ENCODE data around the gene PPIG.
A peak's percentile ranks its signal among the peaks of the same experiment; 100 is the strongest.
"Not testable (repeated sequence)": the region's sequence is repeated elsewhere in the genome, so short reads cannot be mapped to it uniquely, and the experiment has no call there.

The PPIG gene

DNA sequence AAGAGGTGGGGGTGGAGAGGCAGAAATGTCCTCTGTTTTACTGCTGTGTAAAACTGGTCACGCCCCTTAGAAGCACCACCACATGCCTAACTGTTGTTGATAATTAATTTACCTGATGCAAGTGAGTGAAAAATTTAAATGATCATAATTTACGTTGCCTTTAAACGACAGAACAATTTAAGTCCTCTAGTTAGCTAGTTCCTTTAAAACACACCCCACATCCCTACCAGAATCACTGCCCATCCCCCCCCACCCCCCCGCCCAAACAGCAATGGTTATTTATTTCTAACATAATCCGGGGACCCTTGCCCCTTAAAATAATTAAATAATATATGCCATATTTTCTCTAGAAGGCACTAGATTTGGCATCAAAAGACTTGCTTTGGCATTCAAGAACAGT, 633 bp upstream of the PPIG start:
- Histone ChIP-seq H3K27ac (ENCODE audit: low read depth in 2 of 2, low read length in 2 of 2) (peak overlapping the region in 1 of 2 donors; percentile 99), H3K27me3 (ENCODE audit: control insufficient read depth in 2 of 2, insufficient read depth in 2 of 2, low read length in 2 of 2) (no peaks in the 10 kb centered on the region), H3K4me3 (ENCODE audit: low read length in 2 of 2) (peak overlapping the region; percentile 97 to 99), H3K9ac (ENCODE audit: low read depth in 1 of 2, low read length in 2 of 2) (no peak overlapping the region), H3K4me1 (ENCODE audit: control insufficient read depth in 2 of 2, insufficient read depth in 2 of 2, low read length in 2 of 2) (peaks cover 10% of the 10 kb centered on the region in 2 donors), H3K36me3 (ENCODE audit: control insufficient read depth in 2 of 2, insufficient read depth in 2 of 2, low read length in 2 of 2) (no peaks in the 10 kb centered on the region), H3K9me3 (ENCODE audit: control insufficient read depth in 2 of 2, low read length in 2 of 2) (no peaks in the 10 kb centered on the region)

GRCh38 chr2:169585673-169586072, 1.5 kb downstream of the PPIG start:
- H3K9me3 ChIP-seq (ENCODE audit: control insufficient read depth in 2 of 2, low read length in 2 of 2), result no peaks in the 10 kb centered on the region
- H3K4me3 ChIP-seq (ENCODE audit: low read length in 2 of 2), result peak overlapping the region; percentile 97 to 99
- H3K36me3 ChIP-seq (ENCODE audit: control insufficient read depth in 2 of 2, insufficient read depth in 2 of 2, low read length in 2 of 2), result no peaks in the 10 kb centered on the region
- H3K4me1 ChIP-seq (ENCODE audit: control insufficient read depth in 2 of 2, insufficient read depth in 2 of 2, low read length in 2 of 2), result peaks cover 10% of the 10 kb centered on the region in 2 donors
- H3K27ac ChIP-seq (ENCODE audit: low read depth in 2 of 2, low read length in 2 of 2), result no peak overlapping the region
- peak overlapping the region; percentile 35 to 50 for H3K9ac ChIP-seq (ENCODE audit: low read depth in 1 of 2, low read length in 2 of 2)
- no peaks in the 10 kb centered on the region for H3K27me3 ChIP-seq (ENCODE audit: control insufficient read depth in 2 of 2, insufficient read depth in 2 of 2, low read length in 2 of 2)

DNA sequence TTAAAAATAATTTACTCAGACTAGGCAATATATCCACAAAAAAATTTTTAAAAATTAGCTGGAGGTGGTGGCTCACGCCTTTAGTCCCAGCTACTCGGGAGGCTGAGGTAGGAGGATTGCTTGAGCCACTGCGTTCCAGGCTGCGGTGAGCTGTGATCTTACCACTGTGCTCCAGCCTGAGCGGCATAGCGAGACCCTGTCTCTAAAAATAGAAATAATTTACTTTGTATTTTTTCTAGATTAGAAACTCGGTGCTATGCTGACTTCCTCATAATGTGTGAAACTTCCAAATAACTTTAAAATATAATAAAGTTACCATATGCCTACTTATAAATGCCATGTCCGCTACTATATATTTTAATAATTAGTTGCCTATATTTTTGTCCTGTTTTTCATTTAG, 6.7 kb downstream of the PPIG start:
- H3K27ac ChIP-seq (ENCODE audit: low read depth in 2 of 2, low read length in 2 of 2), result no peak overlapping the region
- H3K4me3 ChIP-seq (ENCODE audit: low read length in 2 of 2), result no peak overlapping the region
- H3K9ac ChIP-seq (ENCODE audit: low read depth in 1 of 2, low read length in 2 of 2), result no peak overlapping the region
- H3K9me3 ChIP-seq (ENCODE audit: control insufficient read depth in 2 of 2, low read length in 2 of 2), result no peaks in the 10 kb centered on the region
- H3K27me3 ChIP-seq (ENCODE audit: control insufficient read depth in 2 of 2, insufficient read depth in 2 of 2, low read length in 2 of 2), result no peaks in the 10 kb centered on the region
- no peaks in the 10 kb centered on the region for H3K36me3 ChIP-seq (ENCODE audit: control insufficient read depth in 2 of 2, insufficient read depth in 2 of 2, low read length in 2 of 2)
- peaks cover 5 to 8% of the 10 kb centered on the region in 2 donors for H3K4me1 ChIP-seq (ENCODE audit: control insufficient read depth in 2 of 2, insufficient read depth in 2 of 2, low read length in 2 of 2)

- H3K9me3 ChIP-seq (ENCODE audit: control insufficient read depth in 2 of 2, low read length in 2 of 2); H3K9ac ChIP-seq (ENCODE audit: low read depth in 1 of 2, low read length in 2 of 2); H3K36me3 ChIP-seq (ENCODE audit: control insufficient read depth in 2 of 2, insufficient read depth in 2 of 2, low read length in 2 of 2): not testable (repeated sequence)
Measured at GRCh38 chr2:169596546-169596945, 12.4 kb downstream of the PPIG start.

DNA sequence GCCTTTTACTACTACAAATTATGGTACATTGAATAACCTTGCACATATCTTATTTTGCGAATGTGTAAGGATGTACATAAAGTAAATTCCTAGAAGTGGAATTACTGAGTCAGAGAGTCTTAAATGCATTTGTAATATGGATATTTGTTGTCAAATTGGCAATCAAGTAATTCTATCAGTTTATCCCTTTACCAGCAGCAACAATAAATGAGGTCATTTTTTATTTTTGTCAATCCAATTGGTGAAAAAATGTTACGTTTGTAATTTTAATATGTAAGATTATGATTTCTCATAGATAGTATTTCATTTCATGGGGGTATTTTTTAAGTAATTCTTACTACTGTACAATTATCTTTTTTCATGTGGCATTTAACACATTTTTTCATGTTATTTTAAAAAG, 14.8 kb downstream of the PPIG start:
- H3K4me3 ChIP-seq (ENCODE audit: low read length in 2 of 2), result no peak overlapping the region
- no peaks in the 10 kb centered on the region for H3K27me3 ChIP-seq (ENCODE audit: control insufficient read depth in 2 of 2, insufficient read depth in 2 of 2, low read length in 2 of 2)
- H3K27ac ChIP-seq (ENCODE audit: low read depth in 2 of 2, low read length in 2 of 2), result no peak overlapping the region

More at GRCh38 chr2:169596546-169596945, 12.4 kb downstream of the PPIG start:
- H3K4me3 ChIP-seq (ENCODE audit: low read length in 2 of 2); H3K4me1 ChIP-seq (ENCODE audit: control insufficient read depth in 2 of 2, insufficient read depth in 2 of 2, low read length in 2 of 2); H3K27me3 ChIP-seq (ENCODE audit: control insufficient read depth in 2 of 2, insufficient read depth in 2 of 2, low read length in 2 of 2); H3K27ac ChIP-seq (ENCODE audit: low read depth in 2 of 2, low read length in 2 of 2): not testable (repeated sequence)

DNA sequence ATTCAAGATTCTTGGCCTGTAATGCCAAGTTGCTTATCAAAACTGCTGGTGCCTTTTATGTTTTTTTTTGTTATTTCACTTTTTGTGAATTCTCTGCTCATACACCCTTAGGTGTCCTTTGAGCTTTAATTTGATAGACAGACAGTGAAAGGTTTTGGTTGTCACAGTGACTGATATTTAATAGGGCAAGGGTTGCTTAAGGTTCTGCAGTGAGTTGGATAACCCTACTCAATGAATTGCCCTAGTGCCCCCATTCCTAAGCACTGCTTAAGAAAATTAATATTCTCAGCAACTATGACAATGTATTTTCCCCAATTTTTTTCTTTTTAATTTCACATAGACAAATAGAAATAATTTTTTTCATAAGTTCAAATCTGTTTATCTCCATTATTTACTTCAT, 15.4 kb downstream of the PPIG start:
- H3K4me3 ChIP-seq (ENCODE audit: low read length in 2 of 2), result no peak overlapping the region
- no peaks in the 10 kb centered on the region for H3K27me3 ChIP-seq (ENCODE audit: control insufficient read depth in 2 of 2, insufficient read depth in 2 of 2, low read length in 2 of 2)
- H3K27ac ChIP-seq (ENCODE audit: low read depth in 2 of 2, low read length in 2 of 2), result no peak overlapping the region
- H3K36me3 ChIP-seq (ENCODE audit: control insufficient read depth in 2 of 2, insufficient read depth in 2 of 2, low read length in 2 of 2), result peaks cover 0 to 5% of the 10 kb centered on the region in 2 donors
- H3K9ac ChIP-seq (ENCODE audit: low read depth in 1 of 2, low read length in 2 of 2), result no peak overlapping the region
- no peaks in the 10 kb centered on the region for H3K9me3 ChIP-seq (ENCODE audit: control insufficient read depth in 2 of 2, low read length in 2 of 2)
- H3K4me1 ChIP-seq (ENCODE audit: control insufficient read depth in 2 of 2, insufficient read depth in 2 of 2, low read length in 2 of 2), result no peaks in the 10 kb centered on the region

More for the DNA sequence above, 14.8 kb downstream of the PPIG start:
- Histone ChIP-seq H3K4me1 (ENCODE audit: control insufficient read depth in 2 of 2, insufficient read depth in 2 of 2, low read length in 2 of 2) (no peaks in the 10 kb centered on the region), H3K9me3 (ENCODE audit: control insufficient read depth in 2 of 2, low read length in 2 of 2) (no peaks in the 10 kb centered on the region), H3K36me3 (ENCODE audit: control insufficient read depth in 2 of 2, insufficient read depth in 2 of 2, low read length in 2 of 2) (peaks cover 0 to under 1% of the 10 kb centered on the region in 2 donors), H3K9ac (ENCODE audit: low read depth in 1 of 2, low read length in 2 of 2) (no peak overlapping the region)

- peaks cover 46 to 59% of the 10 kb centered on the region in 2 donors for H3K36me3 ChIP-seq (ENCODE audit: control insufficient read depth in 2 of 2, insufficient read depth in 2 of 2, low read length in 2 of 2)
- H3K27me3 ChIP-seq (ENCODE audit: control insufficient read depth in 2 of 2, insufficient read depth in 2 of 2, low read length in 2 of 2), result no peaks in the 10 kb centered on the region
- no peaks in the 10 kb centered on the region for H3K4me1 ChIP-seq (ENCODE audit: control insufficient read depth in 2 of 2, insufficient read depth in 2 of 2, low read length in 2 of 2)
- no peak overlapping the region for H3K4me3 ChIP-seq (ENCODE audit: low read length in 2 of 2)
- no peaks in the 10 kb centered on the region for H3K9me3 ChIP-seq (ENCODE audit: control insufficient read depth in 2 of 2, low read length in 2 of 2)
- H3K27ac ChIP-seq (ENCODE audit: low read depth in 2 of 2, low read length in 2 of 2), result no peak overlapping the region
- H3K9ac ChIP-seq (ENCODE audit: low read depth in 1 of 2, low read length in 2 of 2), result no peak overlapping the region
Measured at GRCh38 chr2:169609264-169609663, 25.1 kb downstream of the PPIG start.

- Histone ChIP-seq H3K4me3 (ENCODE audit: low read length in 2 of 2) (no peak overlapping the region), H3K9me3 (ENCODE audit: control insufficient read depth in 2 of 2, low read length in 2 of 2) (no peaks in the 10 kb centered on the region), H3K4me1 (ENCODE audit: control insufficient read depth in 2 of 2, insufficient read depth in 2 of 2, low read length in 2 of 2) (no peaks in the 10 kb centered on the region), H3K9ac (ENCODE audit: low read depth in 1 of 2, low read length in 2 of 2) (no peak overlapping the region), H3K27ac (ENCODE audit: low read depth in 2 of 2, low read length in 2 of 2) (no peak overlapping the region), H3K27me3 (ENCODE audit: control insufficient read depth in 2 of 2, insufficient read depth in 2 of 2, low read length in 2 of 2) (no peaks in the 10 kb centered on the region), H3K36me3 (ENCODE audit: control insufficient read depth in 2 of 2, insufficient read depth in 2 of 2, low read length in 2 of 2) (peaks cover 44 to 54% of the 10 kb centered on the region in 2 donors)
Measured at GRCh38 chr2:169613876-169614275, 29.7 kb downstream of the PPIG start.

DNA sequence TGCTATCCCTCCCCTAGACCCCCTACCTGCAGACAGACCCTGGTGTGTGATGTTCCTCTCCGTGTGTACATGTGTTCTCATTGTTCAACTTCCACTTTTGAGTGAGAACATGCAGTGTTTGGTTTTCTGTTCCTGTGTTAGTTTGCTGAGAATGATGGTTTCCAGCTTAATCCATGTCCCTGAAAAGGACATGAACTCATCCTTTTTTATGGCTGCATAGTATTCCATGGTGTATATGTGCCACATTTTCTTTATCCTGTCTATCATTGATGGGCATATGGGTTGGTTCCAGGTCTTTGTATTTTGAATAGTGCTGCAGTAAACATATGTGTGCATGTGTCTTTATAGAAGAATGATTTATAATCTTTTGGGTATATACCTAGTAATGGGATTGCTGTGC, 31.8 kb downstream of the PPIG start:
- H3K27ac ChIP-seq (ENCODE audit: low read depth in 2 of 2, low read length in 2 of 2); H3K9me3 ChIP-seq (ENCODE audit: control insufficient read depth in 2 of 2, low read length in 2 of 2); H3K9ac ChIP-seq (ENCODE audit: low read depth in 1 of 2, low read length in 2 of 2); H3K4me3 ChIP-seq (ENCODE audit: low read length in 2 of 2); H3K27me3 ChIP-seq (ENCODE audit: control insufficient read depth in 2 of 2, insufficient read depth in 2 of 2, low read length in 2 of 2); H3K4me1 ChIP-seq (ENCODE audit: control insufficient read depth in 2 of 2, insufficient read depth in 2 of 2, low read length in 2 of 2): not testable (repeated sequence)
- peaks cover 38 to 40% of the 10 kb centered on the region in 2 donors for H3K36me3 ChIP-seq (ENCODE audit: control insufficient read depth in 2 of 2, insufficient read depth in 2 of 2, low read length in 2 of 2)

DNA sequence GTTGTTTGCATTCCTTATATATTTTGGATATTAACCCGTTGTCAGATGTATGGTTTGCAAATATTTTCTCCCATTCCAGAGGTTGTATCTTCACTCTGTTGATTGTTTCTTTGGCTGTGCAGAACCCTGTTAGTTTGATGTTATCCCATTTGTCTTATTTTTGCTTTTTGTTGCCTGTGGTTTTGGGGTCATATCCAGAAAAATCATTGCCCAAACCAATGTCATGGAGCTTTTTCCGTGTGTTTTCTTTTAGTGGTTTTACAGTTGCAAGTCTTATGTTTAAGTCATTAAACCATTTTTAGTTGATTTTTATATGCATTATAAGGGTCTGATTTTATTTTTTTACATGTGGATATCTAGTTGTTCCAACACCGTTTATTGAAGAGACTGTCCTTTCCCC, 35.8 kb downstream of the PPIG start:
- no peak overlapping the region for H3K9ac ChIP-seq (ENCODE audit: low read depth in 1 of 2, low read length in 2 of 2)
- no peak overlapping the region for H3K4me3 ChIP-seq (ENCODE audit: low read length in 2 of 2)
- H3K4me1 ChIP-seq (ENCODE audit: control insufficient read depth in 2 of 2, insufficient read depth in 2 of 2, low read length in 2 of 2), result no peaks in the 10 kb centered on the region
- peaks cover 20 to 25% of the 10 kb centered on the region in 2 donors for H3K36me3 ChIP-seq (ENCODE audit: control insufficient read depth in 2 of 2, insufficient read depth in 2 of 2, low read length in 2 of 2)
- H3K27ac ChIP-seq (ENCODE audit: low read depth in 2 of 2, low read length in 2 of 2), result no peak overlapping the region
- no peaks in the 10 kb centered on the region for H3K9me3 ChIP-seq (ENCODE audit: control insufficient read depth in 2 of 2, low read length in 2 of 2)
- no peaks in the 10 kb centered on the region for H3K27me3 ChIP-seq (ENCODE audit: control insufficient read depth in 2 of 2, insufficient read depth in 2 of 2, low read length in 2 of 2)

GRCh38 chr2:169620509-169620908, 36.4 kb downstream of the PPIG start:
- H3K4me1 ChIP-seq (ENCODE audit: control insufficient read depth in 2 of 2, insufficient read depth in 2 of 2, low read length in 2 of 2), result no peaks in the 10 kb centered on the region
- no peak overlapping the region for H3K27ac ChIP-seq (ENCODE audit: low read depth in 2 of 2, low read length in 2 of 2)
- no peak overlapping the region for H3K9ac ChIP-seq (ENCODE audit: low read depth in 1 of 2, low read length in 2 of 2)
- peaks cover 18 to 21% of the 10 kb centered on the region in 2 donors for H3K36me3 ChIP-seq (ENCODE audit: control insufficient read depth in 2 of 2, insufficient read depth in 2 of 2, low read length in 2 of 2)
- H3K4me3 ChIP-seq (ENCODE audit: low read length in 2 of 2), result no peak overlapping the region
- H3K27me3 ChIP-seq (ENCODE audit: control insufficient read depth in 2 of 2, insufficient read depth in 2 of 2, low read length in 2 of 2), result no peaks in the 10 kb centered on the region
- H3K9me3 ChIP-seq (ENCODE audit: control insufficient read depth in 2 of 2, low read length in 2 of 2), result no peaks in the 10 kb centered on the region

Measured in mucosa of rectum (tissue), 2 donors.